Stimulated activated CD4-positive, alpha-beta T cell treated with anti-CD3 and anti-CD28 coated beads, TNF-alpha, amount 100 ng/mL, for 24 hours (primary cell): Measurements from ENCODE around the gene TMEM214.

Experiments
- DNase-seq, 3 experiments: peaks; one replicate each; pipeline ENCODE4 v3.0.0-alpha.2; 2020; ENCODE audit warnings: low read depth in 3 of 3

The TMEM214 gene

DNA sequence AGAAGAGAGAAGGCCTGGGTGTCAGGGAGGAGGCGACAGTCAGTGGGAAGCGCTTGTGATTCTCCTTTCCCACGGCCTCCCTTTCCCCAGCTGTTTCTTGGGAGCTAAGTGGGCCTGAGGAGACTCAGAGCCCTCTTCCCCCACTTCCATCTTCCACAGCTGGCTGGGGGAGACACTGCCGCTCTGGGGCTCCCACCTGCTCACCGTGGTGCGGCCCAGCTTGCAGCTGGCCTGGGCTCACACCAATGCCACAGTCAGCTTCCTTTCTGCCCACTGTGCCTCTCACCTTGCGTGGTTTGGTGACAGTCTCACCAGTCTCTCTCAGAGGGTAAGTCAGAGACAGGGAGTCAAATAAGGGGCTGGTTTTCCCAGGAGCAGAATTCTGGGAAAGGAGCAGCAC is 7.1 kb downstream of the TMEM214 start:
- no peak for DNase-seq

DNA sequence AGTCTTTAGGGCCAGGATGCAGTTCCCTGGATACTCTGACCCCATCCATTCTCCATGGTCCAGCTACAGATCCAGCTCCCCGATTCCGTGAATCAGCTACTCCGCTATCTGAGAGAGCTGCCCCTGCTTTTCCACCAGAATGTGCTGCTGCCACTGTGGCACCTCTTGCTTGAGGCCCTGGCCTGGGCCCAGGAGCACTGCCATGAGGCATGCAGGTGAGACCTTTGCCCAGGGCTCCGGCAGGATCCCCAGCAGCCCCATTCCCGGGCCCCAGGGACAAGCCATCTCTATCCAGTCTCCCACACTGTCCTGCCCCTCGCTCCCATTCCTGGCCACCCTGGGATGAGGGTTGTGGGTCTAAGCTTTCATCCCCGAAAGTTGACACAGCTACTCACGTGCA is 7.5 kb downstream of the TMEM214 start:
- no peak for DNase-seq

DNA sequence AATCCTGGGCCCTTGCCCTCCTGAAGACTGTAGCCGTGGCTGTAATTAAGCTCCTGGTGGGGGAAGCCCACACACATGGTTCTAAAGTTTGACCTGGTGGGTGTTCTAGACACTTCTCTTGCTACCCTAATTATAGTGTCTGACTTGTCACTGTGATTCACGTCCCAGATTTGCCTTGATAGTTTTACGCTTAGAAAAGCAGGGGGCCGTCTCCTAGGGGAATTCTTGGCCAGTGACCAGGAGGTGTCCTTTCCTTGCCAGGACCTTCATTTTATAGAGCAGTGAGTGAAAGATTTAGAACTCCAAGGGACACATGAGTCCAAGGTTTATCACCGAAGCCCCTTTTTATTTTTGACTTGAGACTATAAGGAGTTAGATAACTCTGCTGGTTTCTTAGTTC is 9.0 kb downstream of the TMEM214 start:
- DNase-seq, result no peak

DNA sequence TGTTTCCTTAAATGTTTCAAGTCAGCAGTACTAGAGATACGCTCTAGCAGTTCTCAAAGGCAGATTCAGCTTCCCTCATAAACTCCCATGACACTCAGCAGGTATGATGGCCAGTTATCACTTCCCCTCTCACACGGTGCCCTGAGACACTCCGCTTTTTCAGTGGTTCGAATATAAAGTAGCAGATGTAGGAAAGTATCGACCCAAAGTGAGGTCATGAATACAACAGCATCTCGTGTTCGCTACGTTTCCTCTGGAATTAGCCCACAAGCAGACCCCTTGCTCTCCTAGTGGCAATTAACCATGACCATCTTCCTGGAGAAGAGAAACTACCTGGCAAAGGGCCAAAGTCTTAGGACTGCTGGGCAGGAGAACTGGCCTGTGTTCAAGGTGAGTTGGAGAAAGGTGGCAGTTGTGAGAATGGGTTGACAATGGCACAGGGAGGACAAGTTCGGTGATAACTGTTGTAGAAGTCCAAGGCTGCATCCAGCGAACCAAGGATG is 9.4 kb downstream of the TMEM214 start:
- DNase-seq, result no peak

- no peak for DNase-seq
Measured at GRCh38 chr2:27042985-27043634, 10.3 kb downstream of the TMEM214 start.

- peak in 2 of 3 experiments; percentile 37 to 72 for DNase-seq
Measured at GRCh38 chr2:27049422-27050280, 16.9 kb downstream of the TMEM214 start.

- peak; percentile 86 to 90 (median 88) for DNase-seq
Measured at GRCh38 chr2:27050281-27050995, 17.7 kb downstream of the TMEM214 start.

DNA sequence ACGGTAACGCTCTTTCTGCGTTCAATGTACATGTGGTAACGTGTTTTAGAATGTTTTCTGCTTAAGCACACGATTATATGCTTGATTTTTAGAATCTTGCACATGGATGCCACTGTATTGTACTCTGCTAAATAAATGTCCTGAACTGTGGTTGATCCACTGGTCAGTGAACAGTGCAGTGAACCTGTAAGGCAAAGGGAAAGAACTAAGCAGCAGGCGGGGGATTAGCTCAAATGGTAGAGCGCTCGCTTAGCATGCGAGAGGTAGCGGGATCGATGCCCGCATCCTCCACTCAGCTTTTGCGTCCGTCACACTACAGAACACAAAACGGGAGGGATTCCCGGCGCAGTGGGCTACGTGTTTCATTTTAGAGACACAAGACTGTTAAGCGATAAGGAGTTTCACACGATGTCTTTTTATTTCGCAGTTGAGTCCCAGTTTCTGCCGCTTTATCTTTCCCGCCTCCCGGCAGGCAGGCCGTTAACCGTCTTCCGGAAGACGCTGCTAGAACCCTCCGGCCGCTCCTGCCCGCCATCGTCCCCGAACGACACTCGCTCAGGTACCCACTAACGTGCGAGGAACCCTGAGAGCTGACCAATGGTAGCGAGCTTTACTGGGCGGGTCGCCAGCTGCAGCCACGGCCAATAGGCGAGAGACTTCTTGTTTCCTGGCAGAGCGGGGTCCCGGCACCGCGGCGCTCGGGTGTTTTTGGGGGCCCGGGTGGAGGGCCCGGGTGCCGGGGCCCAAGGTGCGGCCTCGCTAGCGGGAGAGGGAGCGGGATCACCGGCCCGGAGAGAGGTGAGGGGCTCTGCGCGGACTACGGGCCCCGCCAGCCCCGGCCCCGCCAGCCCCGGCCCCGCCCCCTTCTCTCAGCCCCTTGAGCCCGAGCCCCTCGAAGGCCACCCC is 18.5 kb downstream of the TMEM214 start, which contains the start of gene AGBL5:
Gene AGBL5, plus strand, starts transcription at position 673 of the 906 bp plus-strand sequence. CDS start 1,291 bp downstream, outside the sequence.
- peak; percentile 89 to 94 (median 92) for DNase-seq

DNA sequence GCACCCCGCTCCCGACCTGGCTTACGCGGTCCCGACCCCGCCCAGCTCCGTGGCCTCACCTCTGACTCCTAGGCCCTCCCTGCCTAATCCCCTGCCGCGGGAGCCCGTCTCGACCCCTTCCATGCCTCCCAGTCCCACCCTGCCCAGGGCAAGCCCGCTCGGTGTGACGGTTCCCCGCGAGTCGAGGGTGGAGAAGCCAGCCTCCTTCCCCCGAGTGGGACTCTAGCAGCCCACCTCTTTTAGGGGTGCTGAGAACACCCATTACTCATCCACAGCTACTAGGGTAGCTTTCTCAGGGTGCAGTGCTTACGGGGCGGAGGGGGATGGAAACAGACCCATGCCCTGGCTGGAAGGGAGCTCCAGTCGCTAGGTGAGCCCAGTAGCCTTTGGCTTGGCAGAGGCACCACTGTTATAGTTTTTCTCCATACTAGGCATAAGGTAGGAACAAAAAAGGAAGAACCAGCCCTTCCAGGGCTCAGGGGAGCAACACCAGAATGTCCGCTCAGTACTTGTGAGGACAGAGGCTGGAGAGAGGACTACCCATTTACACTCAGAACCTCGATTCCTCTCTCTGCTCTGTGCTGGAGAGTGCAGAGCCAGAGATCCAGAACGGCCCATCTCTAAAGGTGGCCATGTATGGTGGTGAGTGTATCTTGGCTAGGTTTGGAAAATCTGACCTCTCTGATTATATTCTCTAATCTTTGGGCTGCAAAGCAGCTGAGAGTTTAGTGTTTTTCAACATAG is 19.3 kb downstream of the TMEM214 start:
- DNase-seq, result peak in 1 of 3 experiments; percentile 5

DNA sequence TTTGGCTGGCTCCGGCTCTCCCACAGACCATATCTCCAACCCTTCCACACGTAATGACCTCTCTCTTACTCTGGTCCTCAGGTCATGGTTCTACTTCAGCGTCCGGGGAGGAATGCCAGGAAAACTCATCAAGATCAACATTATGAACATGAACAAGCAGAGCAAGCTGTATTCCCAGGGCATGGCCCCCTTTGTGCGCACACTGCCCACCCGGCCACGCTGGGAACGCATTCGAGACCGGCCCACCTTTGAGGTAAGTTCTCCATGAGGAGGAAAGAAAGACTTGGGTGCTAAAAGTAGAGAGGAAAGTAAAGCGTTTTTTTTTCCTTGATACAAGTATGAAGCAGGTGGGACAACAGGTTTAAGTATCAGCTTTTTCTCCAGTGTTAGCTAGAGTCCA is 20.6 kb downstream of the TMEM214 start:
- no peak for DNase-seq

DNA sequence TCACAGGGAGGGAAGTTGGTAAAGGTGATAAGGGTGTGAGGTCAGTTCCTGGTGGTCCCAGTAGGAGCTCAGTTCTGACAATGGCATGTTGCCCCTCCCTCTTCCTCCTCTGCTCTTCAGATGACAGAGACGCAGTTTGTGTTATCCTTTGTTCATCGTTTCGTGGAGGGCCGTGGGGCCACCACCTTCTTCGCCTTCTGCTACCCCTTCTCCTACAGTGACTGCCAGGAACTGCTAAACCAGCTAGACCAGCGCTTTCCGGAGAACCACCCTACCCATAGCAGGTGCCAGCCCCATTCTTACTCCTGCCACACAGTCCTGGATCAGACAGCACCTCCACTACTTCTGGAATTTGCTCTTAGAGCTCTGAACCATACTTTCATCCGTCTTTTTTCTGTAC is 21.0 kb downstream of the TMEM214 start:
- DNase-seq, result no peak

GRCh38 chr2:27054721-27055120 is 22.0 kb downstream of the TMEM214 start:
- no peak for DNase-seq

- DNase-seq, result no peak
Measured at GRCh38 chr2:27057184-27057583, 24.4 kb downstream of the TMEM214 start.

DNA sequence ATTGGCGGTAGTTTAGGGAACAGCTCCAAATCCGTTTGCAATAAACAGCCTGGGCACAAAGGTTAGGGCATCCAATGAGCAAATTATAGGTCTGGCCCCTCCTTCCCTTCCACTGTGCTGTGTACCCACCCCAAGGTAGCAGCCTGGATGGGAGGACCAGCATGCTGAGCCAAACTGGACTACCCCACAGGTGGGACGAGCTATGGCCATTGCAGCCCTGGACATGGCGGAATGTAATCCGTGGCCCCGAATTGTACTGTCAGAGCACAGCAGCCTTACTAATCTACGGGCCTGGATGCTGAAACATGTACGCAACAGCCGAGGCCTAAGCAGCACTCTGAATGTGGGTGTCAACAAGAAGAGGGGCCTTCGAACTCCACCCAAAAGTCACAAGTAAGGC is 25.4 kb downstream of the TMEM214 start:
- DNase-seq, result no peak

DNA sequence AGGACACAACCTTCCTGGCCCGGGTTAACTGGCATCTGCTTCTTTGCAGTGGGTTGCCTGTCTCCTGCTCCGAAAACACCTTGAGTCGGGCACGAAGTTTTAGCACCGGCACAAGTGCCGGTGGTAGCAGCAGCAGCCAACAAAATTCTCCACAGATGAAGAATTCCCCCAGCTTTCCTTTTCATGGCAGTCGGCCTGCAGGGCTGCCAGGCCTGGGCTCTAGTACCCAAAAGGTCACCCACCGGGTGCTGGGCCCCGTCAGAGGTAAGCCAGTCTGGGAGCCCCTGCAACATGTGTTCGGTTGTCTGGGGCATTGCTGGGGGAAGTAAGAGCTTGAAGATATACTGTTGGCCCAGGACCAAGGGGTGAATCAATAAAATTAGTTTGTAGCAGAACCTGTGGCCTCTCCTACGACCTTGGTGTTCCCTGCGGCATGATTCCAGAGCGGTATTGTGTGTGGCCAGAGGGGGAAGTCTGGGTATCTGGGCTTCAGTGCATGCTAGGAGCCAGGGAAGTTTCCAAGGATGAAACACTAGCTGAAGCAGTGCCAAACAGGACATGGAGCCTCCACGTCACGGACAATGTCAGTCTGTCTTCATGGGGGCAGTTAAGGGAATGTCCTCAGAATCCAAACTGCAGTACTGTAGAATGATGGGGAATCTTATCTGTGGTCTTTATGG is 26.5 kb downstream of the TMEM214 start:
- no peak for DNase-seq

DNA sequence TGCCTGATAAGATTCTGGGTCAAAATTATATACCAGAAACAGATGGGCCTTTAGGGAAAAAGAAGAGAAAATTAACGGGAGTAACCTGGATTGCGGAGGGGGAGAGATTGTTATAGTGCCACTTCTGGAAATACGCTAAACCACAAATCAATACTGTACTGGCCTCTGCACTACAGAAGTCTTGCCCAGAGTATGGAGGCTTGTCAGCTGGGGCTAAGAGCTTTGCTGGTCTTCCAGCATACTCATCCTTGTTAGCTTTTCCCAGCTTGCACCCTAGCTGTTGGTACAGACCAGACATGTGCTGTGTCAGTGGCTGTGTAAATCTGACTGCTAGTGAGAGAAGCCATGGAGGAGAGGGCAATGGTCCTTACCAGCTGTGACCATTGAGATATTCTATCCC is 27.6 kb downstream of the TMEM214 start:
- no peak for DNase-seq

- DNase-seq, result no peak
Measured at GRCh38 chr2:27065128-27065527, 32.4 kb downstream of the TMEM214 start.

DNA sequence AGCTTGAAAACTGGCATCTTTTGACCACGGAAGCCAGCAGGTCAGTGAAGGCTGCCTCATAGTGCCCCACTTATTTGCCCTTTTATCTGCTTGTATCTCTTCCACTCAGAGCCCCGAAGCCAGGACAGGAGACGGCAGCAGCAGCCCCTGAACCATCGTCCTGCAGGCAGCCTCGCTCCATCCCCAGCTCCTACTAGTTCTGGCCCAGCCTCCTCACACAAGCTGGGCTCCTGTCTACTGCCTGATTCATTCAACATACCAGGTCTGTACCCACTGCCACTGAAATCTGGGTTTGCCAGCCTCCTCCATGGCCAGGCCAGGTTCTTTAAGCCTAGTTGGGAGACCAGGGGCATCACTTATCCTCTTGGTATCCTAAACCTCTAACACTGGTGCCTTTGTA is 34.6 kb downstream of the TMEM214 start:
- no peak for DNase-seq

DNA sequence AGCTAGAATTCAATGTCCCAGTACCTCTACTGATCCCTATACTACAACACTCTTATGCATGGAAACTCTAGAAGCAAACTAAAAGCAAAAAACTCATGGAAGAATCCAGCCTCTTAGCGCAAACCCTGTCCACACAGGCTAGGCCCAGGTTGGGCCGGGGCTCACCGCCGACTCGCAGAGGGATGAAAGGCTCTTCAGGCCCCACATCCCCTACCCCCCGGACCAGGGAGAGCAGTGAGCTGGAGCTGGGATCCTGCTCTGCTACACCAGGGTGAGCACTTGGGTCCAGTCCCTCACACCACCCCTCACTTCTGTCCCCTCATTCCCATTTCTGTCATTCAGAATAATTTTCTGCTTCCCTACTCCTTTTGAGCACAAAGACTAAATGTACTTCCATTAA is 36.7 kb downstream of the TMEM214 start:
- DNase-seq, result no peak
